ENCODE measurements around the gene TST.

- TF ChIP-seq CTCF (IDR thresholded peaks at IDR 0.05 in 4 of 5, conservative IDR thresholded peaks at IDR 0.05 in 1 of 5): no peak
- no peak for TF ChIP-seq POLR2A (IDR thresholded peaks at IDR 0.05)
Measured at GRCh38 chr22:37046589-37046988, 27.3 kb upstream of the TST start.

All from gastrocnemius medialis (tissue), 4 donors.